Stimulated activated CD8-positive, alpha-beta memory T cell treated with anti-CD3 and anti-CD28 coated beads, Interleukin-15, amount 100 ng/mL, for 24 hours (primary cell): Measurements from ENCODE around the gene CDHR1.
"Not testable (repeated sequence)": the region's sequence is repeated elsewhere in the genome, so short reads cannot be mapped to it uniquely, and the experiment has no call there.

Source experiments
- DNase-seq: peaks from one replicate; pipeline ENCODE4 v3.0.0-alpha.2; 2020; ENCODE audit warnings: low read depth

The CDHR1 gene

GRCh38 chr10:84194424-84195043 is at the start of gene CDHR1:
CDHR1 (plus strand) TSS chr10:84194537; CDS start chr10:84194761, 224 bp downstream.
- DNase-seq = peak; percentile 17

- no peak for DNase-seq
Observed at GRCh38 chr10:84147347-84147746, 47.0 kb upstream of the CDHR1 start.

- DNase-seq = not testable (repeated sequence)
Observed at GRCh38 chr10:84148006-84148597, 46.2 kb upstream of the CDHR1 start.

- DNase-seq = no peak
Observed at GRCh38 chr10:84149854-84150253, 44.5 kb upstream of the CDHR1 start.

- DNase-seq = no peak
Observed at GRCh38 chr10:84152769-84153168, 41.6 kb upstream of the CDHR1 start.

GRCh38 chr10:84155521-84155920 is 38.8 kb upstream of the CDHR1 start:
- DNase-seq = no peak

- DNase-seq = no peak
Observed at GRCh38 chr10:84156009-84156408, 38.3 kb upstream of the CDHR1 start.

GRCh38 chr10:84156768-84157167 is 37.6 kb upstream of the CDHR1 start:
- no peak for DNase-seq

- no peak for DNase-seq
Observed at GRCh38 chr10:84158061-84158460, 36.3 kb upstream of the CDHR1 start.

GRCh38 chr10:84158550-84158949 is 35.8 kb upstream of the CDHR1 start:
- no peak for DNase-seq

GRCh38 chr10:84159076-84159685 is 35.2 kb upstream of the CDHR1 start:
- DNase-seq = no peak

GRCh38 chr10:84160663-84161362 is 33.5 kb upstream of the CDHR1 start:
- DNase-seq = no peak

GRCh38 chr10:84163996-84164395 is 30.3 kb upstream of the CDHR1 start:
- DNase-seq = no peak

GRCh38 chr10:84164442-84164841 is 29.9 kb upstream of the CDHR1 start:
- DNase-seq = no peak

- DNase-seq = no peak
Observed at GRCh38 chr10:84166620-84167288, 27.6 kb upstream of the CDHR1 start.

- not testable (repeated sequence) for DNase-seq
Observed at GRCh38 chr10:84167289-84167653, 27.1 kb upstream of the CDHR1 start.

- DNase-seq = not testable (repeated sequence)
Observed at GRCh38 chr10:84168382-84168781, 26.0 kb upstream of the CDHR1 start.

- not testable (repeated sequence) for DNase-seq
Observed at GRCh38 chr10:84171237-84171636, 23.1 kb upstream of the CDHR1 start.

GRCh38 chr10:84171700-84172466 is 22.5 kb upstream of the CDHR1 start:
- DNase-seq = not testable (repeated sequence)

- no peak for DNase-seq
Observed at GRCh38 chr10:84172467-84173356, 21.6 kb upstream of the CDHR1 start.

- no peak for DNase-seq
Observed at GRCh38 chr10:84173501-84173929, 20.8 kb upstream of the CDHR1 start, which contains the start of gene GPR15LG. GPR15LG (plus strand) TSS chr10:84173801; CDS start chr10:84173852, 51 bp downstream.
